Activated CD4-positive, alpha-beta T cell treated with anti-CD3 and anti-CD28 coated beads, Interleukin-2, amount 10 ng/mL, durations not matched to agents 7 days and 5 days (primary cell): ENCODE results near the gene TSHZ1. TPM values are rescaled to one million over a fixed set of nuclear protein-coding genes. Genes with fewer than 3 reads are reported as not detected.

Source experiments
- CTCF ChIA-PET: fragments of 350-600 bp; sonication (Branson Sonifier 250); formaldehyde crosslinking; loops from one replicate; lab custom pipeline; 2021; ENCODE audit warnings: antibody characterized with exemption; lab: Charles Lee
- POLR2A ChIA-PET: fragments of 350-600 bp; sonication (Branson Sonifier 250); formaldehyde crosslinking; loops from one replicate; lab custom pipeline; 2021; ENCODE audit warnings: antibody characterized with exemption; lab: Charles Lee
- DNase-seq: peaks from one replicate; pipeline ENCODE4 v3.0.0-alpha.2; 2020
- H3K27ac Mint-ChIP-seq: one replicate; pipeline ENCODE4 v1.8.0; 2021; ENCODE audit warnings: mild to moderate bottlenecking, moderate library complexity, mixed read lengths
- H3K27me3 Mint-ChIP-seq: one replicate; pipeline ENCODE4 v1.8.0; 2021; ENCODE audit warnings: mixed read lengths
- H3K36me3 Mint-ChIP-seq: one replicate; pipeline ENCODE4 v1.8.0; 2021; ENCODE audit warnings: low read depth, mixed read lengths
- H3K4me1 Mint-ChIP-seq: one replicate; pipeline ENCODE4 v1.8.0; 2021; ENCODE audit warnings: mixed read lengths
- H3K4me3 Mint-ChIP-seq: one replicate; pipeline ENCODE4 v1.8.0; 2021; ENCODE audit warnings: mild to moderate bottlenecking, moderate library complexity, mixed read lengths
- H3K9me3 Mint-ChIP-seq: one replicate; pipeline ENCODE4 v1.8.0; 2021; ENCODE audit warnings: mixed read lengths
- total RNA-seq, 2 experiments: library from RNA; stranded (reverse); gene quantifications; one replicate each; pipeline ENCODE4 v1.2.3, GENCODE V29; 2021

TSHZ1 gene
- total RNA-seq, 2 experiments from 2014 or later, result 22.0 to 23.6 TPM

- Mint-ChIP-seq H3K27me3 (no peaks in the 10 kb centered on the region), H3K9me3 (peaks cover 6% of the 10 kb centered on the region), H3K27ac (no peak overlapping the region), H3K4me1 (no peaks in the 10 kb centered on the region), H3K36me3 (no peaks in the 10 kb centered on the region), H3K4me3 (no peak overlapping the region)
- POLR2A ChIA-PET, result no interaction called here
- DNase-seq, result no peak
- CTCF ChIA-PET, result no interaction called here
Observed at GRCh38 chr18:75189696-75190095, 20.9 kb upstream of the TSHZ1 start.

DNA sequence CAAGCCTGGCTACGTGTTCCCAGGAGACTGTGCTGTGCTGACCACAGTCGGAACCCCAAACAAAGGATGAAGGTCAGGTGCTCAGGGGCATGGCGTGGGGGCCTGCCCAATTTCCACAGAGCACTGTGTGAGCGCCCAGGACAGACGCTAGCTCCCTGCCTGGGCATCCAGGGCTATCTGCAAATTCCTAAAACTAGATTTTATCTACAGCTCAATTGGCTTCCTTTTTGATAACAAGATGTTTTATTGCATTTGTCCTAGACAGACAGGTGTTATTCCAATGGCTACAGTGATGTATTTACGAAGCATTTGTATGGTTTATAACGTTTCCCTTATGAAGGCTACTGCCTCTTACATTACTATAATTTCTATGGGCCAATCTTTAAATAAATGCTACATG, 17.7 kb upstream of the TSHZ1 start:
- Mint-ChIP-seq H3K4me3 (no peak overlapping the region), H3K4me1 (no peaks in the 10 kb centered on the region), H3K36me3 (peaks cover 7% of the 10 kb centered on the region), H3K27ac (no peak overlapping the region), H3K27me3 (no peaks in the 10 kb centered on the region), H3K9me3 (peaks cover under 1% of the 10 kb centered on the region)
- ChIA-PET POLR2A (no interaction called here), CTCF (no interaction called here)
- no peak for DNase-seq

GRCh38 chr18:75198036-75198435, 12.6 kb upstream of the TSHZ1 start:
- CTCF ChIA-PET, result interaction anchor here (0.6 kb wide), 2 partner anchors 12 to 573 kb away, joined by 4 to 5 read pairs; partner anchors contain the start of gene TSHZ1
- Mint-ChIP-seq H3K4me3 (no peak overlapping the region), H3K36me3 (peaks cover 31% of the 10 kb centered on the region), H3K9me3 (no peaks in the 10 kb centered on the region), H3K27ac (no peak overlapping the region), H3K27me3 (no peaks in the 10 kb centered on the region), H3K4me1 (peaks cover 4% of the 10 kb centered on the region)
- POLR2A ChIA-PET, result interaction anchor here (0.6 kb wide), 1 partner anchor 27 kb away, joined by 3 read pairs; no protein-coding TSS in a partner anchor
- no peak for DNase-seq

GRCh38 chr18:75199327-75199726, 11.3 kb upstream of the TSHZ1 start:
- peaks cover 4% of the 10 kb centered on the region for H3K4me1 Mint-ChIP-seq
- ChIA-PET CTCF (interaction anchor here (0.7 to 1.4 kb wide), 2 partner anchors 12 to 37 kb away, joined by 3 read pairs; no protein-coding TSS in a partner anchor), POLR2A (interaction anchor here (0.7 kb wide), 1 partner anchor 22 kb away, joined by 3 read pairs; no protein-coding TSS in a partner anchor)
- DNase-seq, result no peak
- H3K4me3 Mint-ChIP-seq, result no peak overlapping the region
- no peak overlapping the region for H3K27ac Mint-ChIP-seq
- H3K27me3 Mint-ChIP-seq, result no peaks in the 10 kb centered on the region
- H3K9me3 Mint-ChIP-seq, result no peaks in the 10 kb centered on the region
- peaks cover 32% of the 10 kb centered on the region for H3K36me3 Mint-ChIP-seq

DNA sequence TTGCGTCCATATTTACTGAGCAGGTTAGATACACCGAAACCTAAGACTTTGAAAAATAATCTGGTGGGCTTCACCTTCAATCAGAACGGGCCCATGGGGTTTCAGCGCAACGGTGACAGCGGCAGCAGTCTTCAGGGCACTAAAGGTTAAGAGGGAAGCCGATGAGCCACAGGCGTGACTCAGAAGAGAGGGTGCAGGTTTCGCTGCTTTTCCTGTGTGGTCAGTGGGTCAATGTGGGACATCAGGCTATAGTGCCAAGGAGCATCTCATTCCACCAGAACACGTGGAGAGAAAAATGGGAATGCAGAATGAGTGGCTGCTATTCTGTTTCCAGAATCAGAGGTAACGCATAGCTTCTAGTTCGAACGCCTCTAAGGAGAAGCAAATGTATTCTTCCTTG, 10.5 kb upstream of the TSHZ1 start:
- Mint-ChIP-seq H3K36me3 (peaks cover 32% of the 10 kb centered on the region), H3K4me1 (peaks cover 8% of the 10 kb centered on the region), H3K9me3 (no peaks in the 10 kb centered on the region), H3K27me3 (peaks cover 2% of the 10 kb centered on the region), H3K27ac (no peak overlapping the region), H3K4me3 (no peak overlapping the region)
- CTCF ChIA-PET, result interaction anchor here (1.4 kb wide), 1 partner anchor 13 kb away, joined by 3 read pairs; no protein-coding TSS in a partner anchor
- POLR2A ChIA-PET, result interaction anchor here (0.7 kb wide), 1 partner anchor 22 kb away, joined by 3 read pairs; no protein-coding TSS in a partner anchor
- no peak for DNase-seq

DNA sequence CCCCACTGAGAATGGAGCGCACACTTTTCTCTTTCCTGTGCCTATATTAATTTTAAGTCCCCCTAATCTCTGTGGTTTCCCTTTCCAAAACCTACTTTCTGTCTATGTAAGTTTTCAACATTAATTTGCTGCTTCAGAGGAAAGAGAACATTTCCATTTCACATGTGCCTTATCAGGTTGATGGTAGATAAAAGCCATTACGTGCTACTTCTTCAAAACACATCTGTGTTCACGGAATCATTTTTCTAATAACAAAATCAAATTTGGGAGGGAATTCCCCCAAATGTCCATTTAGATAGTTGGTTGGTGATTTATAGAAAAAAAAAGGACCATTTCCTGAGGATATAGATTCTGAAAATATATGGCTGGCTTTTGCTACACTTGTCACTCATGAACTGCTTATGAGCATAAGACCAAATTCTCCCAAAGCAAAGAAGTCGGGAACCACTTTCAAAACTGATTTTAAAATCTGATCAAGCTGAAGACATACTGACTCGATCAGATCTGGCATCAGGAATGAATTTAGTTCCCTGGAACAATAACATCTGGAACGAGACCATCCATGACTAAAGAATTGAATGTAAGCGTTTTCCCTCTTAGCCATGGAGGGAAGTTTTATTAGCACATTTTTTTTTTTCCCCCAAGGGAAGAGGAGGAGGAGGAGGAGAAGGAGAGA, 9.9 kb upstream of the TSHZ1 start:
- H3K4me1 Mint-ChIP-seq, result peaks cover 13% of the 10 kb centered on the region
- no peak for DNase-seq
- POLR2A ChIA-PET, result no interaction called here
- H3K36me3 Mint-ChIP-seq, result peaks cover 32% of the 10 kb centered on the region
- H3K27me3 Mint-ChIP-seq, result peaks cover 9% of the 10 kb centered on the region
- CTCF ChIA-PET, result no interaction called here
- H3K4me3 Mint-ChIP-seq, result no peak overlapping the region
- H3K9me3 Mint-ChIP-seq, result no peaks in the 10 kb centered on the region
- H3K27ac Mint-ChIP-seq, result no peak overlapping the region

GRCh38 chr18:75201282-75202270, 9.0 kb upstream of the TSHZ1 start:
- ChIA-PET POLR2A (interaction anchor here (0.7 kb wide), 1 partner anchor 414 kb away, joined by 3 read pairs; no protein-coding TSS in a partner anchor), CTCF (no interaction called here)
- Mint-ChIP-seq H3K27ac (no peak overlapping the region), H3K4me1 (peaks cover 22% of the 10 kb centered on the region), H3K4me3 (no peak overlapping the region), H3K36me3 (peaks cover 33% of the 10 kb centered on the region), H3K27me3 (peaks cover 17% of the 10 kb centered on the region), H3K9me3 (no peaks in the 10 kb centered on the region)
- DNase-seq, result no peak

DNA sequence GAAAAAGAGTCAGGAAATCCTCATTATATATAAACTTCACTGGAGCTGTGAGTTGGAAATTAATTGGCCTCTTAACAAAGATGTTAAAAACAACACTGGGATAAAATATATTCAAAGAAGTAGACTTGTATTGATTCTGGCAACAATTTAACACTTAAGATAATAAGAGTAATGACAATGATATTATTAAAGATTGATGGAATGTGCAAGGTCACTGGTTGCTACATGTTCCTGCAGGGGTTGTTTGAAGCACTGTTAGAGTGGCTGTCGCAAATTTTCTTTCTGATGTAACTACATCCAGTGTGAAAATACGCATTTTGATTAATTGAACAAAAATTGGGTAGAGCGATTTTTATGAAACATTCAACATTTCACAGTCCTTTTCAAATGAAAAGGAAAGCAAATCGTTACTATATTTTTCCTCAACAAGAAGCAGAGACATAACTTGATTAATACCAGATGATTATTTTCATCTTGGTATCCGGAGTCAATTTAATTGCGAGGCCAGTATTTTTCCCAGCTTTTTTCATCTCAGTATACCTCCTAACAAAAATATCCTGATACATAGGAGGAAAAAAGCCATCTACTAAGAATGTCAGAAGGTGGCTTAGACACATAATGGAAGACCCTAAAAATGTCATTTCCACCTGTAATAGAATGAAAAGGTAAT, 7.8 kb upstream of the TSHZ1 start:
- CTCF ChIA-PET, result interaction anchor here (0.6 kb wide), 1 partner anchor 110 kb away, joined by 3 read pairs; no protein-coding TSS in a partner anchor
- Mint-ChIP-seq H3K27ac (no peak overlapping the region), H3K4me3 (no peak overlapping the region)

GRCh38 chr18:75203416-75204268, 7.0 kb upstream of the TSHZ1 start:
- POLR2A ChIA-PET, result no interaction called here
- H3K9me3 Mint-ChIP-seq, result no peaks in the 10 kb centered on the region
- H3K4me3 Mint-ChIP-seq, result no peak overlapping the region
- no peak overlapping the region for H3K27ac Mint-ChIP-seq
- H3K4me1 Mint-ChIP-seq, result peaks cover 36% of the 10 kb centered on the region
- no peak for DNase-seq
- CTCF ChIA-PET, result no interaction called here
- peaks cover 26% of the 10 kb centered on the region for H3K27me3 Mint-ChIP-seq
- H3K36me3 Mint-ChIP-seq, result peaks cover 37% of the 10 kb centered on the region

More for the DNA sequence above, 7.8 kb upstream of the TSHZ1 start:
- peaks cover 33% of the 10 kb centered on the region for H3K4me1 Mint-ChIP-seq
- H3K9me3 Mint-ChIP-seq, result no peaks in the 10 kb centered on the region
- DNase-seq, result no peak
- H3K27me3 Mint-ChIP-seq, result peaks cover 26% of the 10 kb centered on the region
- H3K36me3 Mint-ChIP-seq, result peaks cover 34% of the 10 kb centered on the region
- POLR2A ChIA-PET, result no interaction called here

- peaks cover 26% of the 10 kb centered on the region for H3K27me3 Mint-ChIP-seq
- ChIA-PET POLR2A (no interaction called here), CTCF (no interaction called here)
- H3K4me3 Mint-ChIP-seq, result no peak overlapping the region
- H3K4me1 Mint-ChIP-seq, result peaks cover 36% of the 10 kb centered on the region
- H3K9me3 Mint-ChIP-seq, result no peaks in the 10 kb centered on the region
- H3K27ac Mint-ChIP-seq, result no peak overlapping the region
- no peak for DNase-seq
- H3K36me3 Mint-ChIP-seq, result peaks cover 37% of the 10 kb centered on the region
Observed at GRCh38 chr18:75204269-75204731, 6.3 kb upstream of the TSHZ1 start.

GRCh38 chr18:75204732-75205513, 5.7 kb upstream of the TSHZ1 start:
- CTCF ChIA-PET, result no interaction called here
- peaks cover 35% of the 10 kb centered on the region for H3K4me1 Mint-ChIP-seq
- peaks cover 37% of the 10 kb centered on the region for H3K36me3 Mint-ChIP-seq
- POLR2A ChIA-PET, result no interaction called here
- H3K4me3 Mint-ChIP-seq, result peak overlapping the region; percentile 43
- H3K9me3 Mint-ChIP-seq, result no peaks in the 10 kb centered on the region
- peaks cover 26% of the 10 kb centered on the region for H3K27me3 Mint-ChIP-seq
- no peak for DNase-seq
- no peak overlapping the region for H3K27ac Mint-ChIP-seq
